Activated naive CD8-positive, alpha-beta T cell treated with anti-CD3 and anti-CD28 coated beads for 36 hours (primary cell): ENCODE measurements around the gene GCAT. TPM values are rescaled to one million over a fixed set of nuclear protein-coding genes. Genes with fewer than 3 reads are reported as not detected.
A peak's percentile ranks its signal among the peaks of the same experiment; 100 is the strongest.

ENCODE experiments used
- DNase-seq: peaks from one replicate; pipeline ENCODE4 v3.0.0; 2021
- H3K27ac Mint-ChIP-seq: one replicate; pipeline ENCODE4 v1.8.0; 2022; ENCODE audit warnings: mild to moderate bottlenecking, moderate library complexity, mixed read lengths
- H3K27me3 Mint-ChIP-seq: one replicate; pipeline ENCODE4 v1.8.0; 2022; ENCODE audit warnings: mild to moderate bottlenecking, mixed read lengths
- H3K36me3 Mint-ChIP-seq: one replicate; pipeline ENCODE4 v1.8.0; 2021; ENCODE audit warnings: mild to moderate bottlenecking, mixed read lengths
- H3K4me1 Mint-ChIP-seq: one replicate; pipeline ENCODE4 v1.8.0; 2021; ENCODE audit warnings: mixed read lengths
- H3K4me3 Mint-ChIP-seq: one replicate; pipeline ENCODE4 v1.8.0; 2022; ENCODE audit warnings: mild to moderate bottlenecking, moderate library complexity, mixed read lengths
- H3K9me3 Mint-ChIP-seq: one replicate; pipeline ENCODE4 v1.8.0; 2022; ENCODE audit warnings: mixed read lengths
- total RNA-seq, 2 experiments: library from RNA; stranded (reverse); gene quantifications; one replicate each; pipeline ENCODE4 v1.2.3, GENCODE V29; 2021

GCAT gene
- total RNA-seq, 2 experiments from 2014 or later: 11.6 to 12.9 TPM

DNA sequence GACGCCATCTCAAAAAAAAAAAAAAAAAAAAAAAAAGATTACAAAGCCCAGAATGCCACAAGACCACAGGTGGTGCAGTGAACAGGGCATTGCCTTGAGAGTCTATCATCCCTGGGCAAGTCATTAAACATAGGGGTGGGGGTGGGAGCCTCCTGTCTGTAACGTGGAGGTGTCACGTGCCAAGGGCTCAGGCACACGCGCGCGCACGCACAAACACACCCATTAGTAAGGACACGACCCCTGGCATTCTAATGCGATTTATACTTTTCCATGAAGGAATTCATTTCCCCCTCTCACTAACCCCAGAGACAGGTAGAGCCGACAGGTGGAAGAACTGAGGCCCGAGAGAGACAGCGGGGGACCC lies 5.8 kb upstream of the GCAT start:
- Mint-ChIP-seq H3K27me3 (peaks cover 42% of the 10 kb centered on the region), H3K9me3 (no peaks in the 10 kb centered on the region), H3K27ac (no peak overlapping the region), H3K36me3 (no peaks in the 10 kb centered on the region), H3K4me1 (peaks cover 26% of the 10 kb centered on the region), H3K4me3 (peak overlapping the region; percentile 67)
- DNase-seq: no peak

- Mint-ChIP-seq H3K9me3 (no peaks in the 10 kb centered on the region), H3K36me3 (no peaks in the 10 kb centered on the region), H3K4me1 (peaks cover 31% of the 10 kb centered on the region), H3K27ac (no peak overlapping the region), H3K4me3 (peak overlapping the region; percentile 67), H3K27me3 (peaks cover 48% of the 10 kb centered on the region)
- DNase-seq: peak; percentile 31
Observed at GRCh38 chr22:37802310-37803194, 5.2 kb upstream of the GCAT start.

GRCh38 chr22:37803195-37803638 lies 4.5 kb upstream of the GCAT start:
- DNase-seq: no peak
- Mint-ChIP-seq H3K36me3 (no peaks in the 10 kb centered on the region), H3K27ac (no peak overlapping the region), H3K27me3 (peaks cover 54% of the 10 kb centered on the region), H3K4me3 (peak overlapping the region; percentile 64), H3K9me3 (no peaks in the 10 kb centered on the region), H3K4me1 (peaks cover 33% of the 10 kb centered on the region)

DNA sequence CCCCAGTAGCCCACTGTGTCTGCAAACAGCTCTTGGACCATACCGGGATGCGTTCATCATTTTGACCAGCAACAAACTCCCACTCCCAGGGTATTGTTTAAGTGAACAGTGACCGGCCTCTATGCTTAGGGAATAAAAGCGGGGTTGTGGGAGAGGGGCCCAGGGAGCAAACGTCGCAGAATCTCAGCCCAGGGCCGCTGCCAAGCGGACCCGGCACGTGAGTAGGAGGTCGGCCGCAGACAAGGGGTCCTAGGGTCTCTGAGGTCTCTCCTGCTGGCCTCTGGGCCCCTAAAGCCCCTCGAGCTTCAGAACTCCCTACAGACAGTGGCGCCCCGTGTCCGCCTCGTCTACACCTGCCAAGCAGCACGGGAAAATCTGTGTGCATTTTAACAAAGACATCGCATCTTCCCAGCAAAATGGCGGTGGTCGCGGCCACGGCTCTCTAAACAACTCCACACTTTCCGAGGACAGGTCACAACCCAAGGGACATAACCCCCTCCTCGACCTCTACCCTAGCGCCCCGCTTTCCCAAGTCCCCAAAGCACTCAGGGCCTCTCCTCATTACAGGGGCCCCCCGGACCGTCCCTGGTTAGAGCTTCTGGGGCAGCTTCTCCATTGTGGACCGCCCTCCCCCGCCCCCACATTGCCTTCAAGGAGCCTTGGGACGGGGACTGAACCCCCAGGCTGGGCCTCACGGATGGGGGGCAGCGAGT lies 3.9 kb upstream of the GCAT start:
- peaks cover 60% of the 10 kb centered on the region for H3K27me3 Mint-ChIP-seq
- H3K4me3 Mint-ChIP-seq: peak overlapping the region; percentile 59
- H3K4me1 Mint-ChIP-seq: peaks cover 35% of the 10 kb centered on the region
- DNase-seq: no peak
- H3K36me3 Mint-ChIP-seq: no peaks in the 10 kb centered on the region
- peak overlapping the region; percentile 46 for H3K27ac Mint-ChIP-seq
- H3K9me3 Mint-ChIP-seq: no peaks in the 10 kb centered on the region

DNA sequence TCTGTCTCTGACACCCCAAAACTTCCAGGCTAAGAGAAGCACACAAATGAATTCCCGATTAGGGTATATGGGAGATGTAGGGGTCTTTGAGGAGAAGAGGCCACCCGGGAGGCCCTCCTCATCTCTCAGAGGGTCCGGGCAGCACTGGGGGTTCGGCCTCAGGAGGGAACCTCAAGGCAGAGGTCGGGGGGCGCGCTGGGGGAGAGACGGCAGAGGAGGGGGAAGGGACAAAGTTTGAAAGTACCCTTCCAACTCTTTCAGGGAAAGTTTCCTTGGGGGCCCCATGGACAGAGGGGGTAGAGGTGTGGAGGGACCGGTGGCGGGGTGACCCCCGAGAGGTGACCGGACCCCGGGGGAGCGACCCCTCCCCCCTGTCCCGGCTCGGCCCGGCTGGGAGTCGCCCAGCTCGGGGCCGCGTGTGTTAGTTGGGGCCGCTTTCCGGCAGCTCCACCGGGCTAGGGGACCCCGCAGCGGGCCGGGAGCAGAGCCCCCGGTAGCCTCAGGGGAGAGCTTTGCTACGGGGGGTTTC lies 3.3 kb upstream of the GCAT start:
- no peaks in the 10 kb centered on the region for H3K36me3 Mint-ChIP-seq
- H3K9me3 Mint-ChIP-seq: no peaks in the 10 kb centered on the region
- H3K4me3 Mint-ChIP-seq: peak overlapping the region; percentile 59
- DNase-seq: no peak
- H3K4me1 Mint-ChIP-seq: peaks cover 35% of the 10 kb centered on the region
- peaks cover 66% of the 10 kb centered on the region for H3K27me3 Mint-ChIP-seq
- H3K27ac Mint-ChIP-seq: peak overlapping the region; percentile 46

DNA sequence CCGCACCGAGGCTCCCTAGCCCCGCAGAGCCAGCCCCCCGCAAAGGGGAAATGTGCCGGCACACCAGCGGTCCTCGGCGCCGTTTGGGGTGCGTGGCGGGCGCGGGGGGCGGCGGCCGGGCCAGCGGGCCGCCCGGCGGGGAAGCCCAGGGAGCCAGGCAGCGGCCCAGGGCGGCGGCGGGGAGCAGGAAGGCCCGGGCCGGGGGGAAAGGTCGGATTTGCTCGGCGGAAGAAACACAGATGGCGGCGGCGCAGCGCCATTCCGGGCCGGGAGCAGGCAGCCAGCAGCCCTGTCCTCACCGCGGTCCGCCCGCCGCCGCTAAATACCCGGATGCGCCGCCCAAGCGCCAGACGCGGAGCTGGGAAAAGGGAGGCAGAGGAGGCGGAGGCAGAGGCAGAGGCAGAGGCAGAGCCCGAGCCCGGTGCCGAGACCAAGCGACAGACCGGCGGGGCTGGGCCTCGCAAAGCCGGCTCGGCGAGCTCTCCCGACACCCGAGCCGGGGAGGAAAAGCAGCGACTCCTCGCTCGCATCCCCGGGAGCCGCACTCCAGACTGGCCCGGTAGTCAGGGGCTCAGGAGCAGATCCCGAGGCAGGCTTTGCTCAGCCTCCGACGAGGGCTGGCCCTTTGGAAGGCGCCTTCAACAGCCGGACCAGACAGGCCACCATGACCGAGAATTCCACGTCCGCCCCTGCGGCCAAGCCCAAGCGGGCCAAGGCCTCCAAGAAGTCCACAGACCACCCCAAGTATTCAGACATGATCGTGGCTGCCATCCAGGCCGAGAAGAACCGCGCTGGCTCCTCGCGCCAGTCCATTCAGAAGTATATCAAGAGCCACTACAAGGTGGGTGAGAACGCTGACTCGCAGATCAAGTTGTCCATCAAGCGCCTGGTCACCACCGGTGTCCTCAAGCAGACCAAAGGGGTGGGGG lies 2.6 kb upstream of the GCAT start:
- Mint-ChIP-seq H3K36me3 (no peaks in the 10 kb centered on the region), H3K27ac (no peak overlapping the region), H3K9me3 (no peaks in the 10 kb centered on the region), H3K27me3 (peaks cover 74% of the 10 kb centered on the region), H3K4me3 (peak overlapping the region; percentile 64), H3K4me1 (peaks cover 35% of the 10 kb centered on the region)
- DNase-seq: peak; percentile 74

DNA sequence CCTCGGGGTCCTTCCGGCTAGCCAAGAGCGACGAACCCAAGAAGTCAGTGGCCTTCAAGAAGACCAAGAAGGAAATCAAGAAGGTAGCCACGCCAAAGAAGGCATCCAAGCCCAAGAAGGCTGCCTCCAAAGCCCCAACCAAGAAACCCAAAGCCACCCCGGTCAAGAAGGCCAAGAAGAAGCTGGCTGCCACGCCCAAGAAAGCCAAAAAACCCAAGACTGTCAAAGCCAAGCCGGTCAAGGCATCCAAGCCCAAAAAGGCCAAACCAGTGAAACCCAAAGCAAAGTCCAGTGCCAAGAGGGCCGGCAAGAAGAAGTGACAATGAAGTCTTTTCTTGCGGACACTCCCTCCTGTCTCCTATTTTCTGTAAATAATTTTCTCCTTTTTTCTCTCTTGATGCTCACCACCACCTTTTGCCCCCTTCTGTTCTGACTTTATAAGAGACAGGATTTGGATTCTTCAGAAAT lies 1.9 kb upstream of the GCAT start:
- H3K27ac Mint-ChIP-seq: no peak overlapping the region
- H3K9me3 Mint-ChIP-seq: no peaks in the 10 kb centered on the region
- peaks cover 79% of the 10 kb centered on the region for H3K27me3 Mint-ChIP-seq
- H3K4me3 Mint-ChIP-seq: peak overlapping the region; percentile 64
- no peaks in the 10 kb centered on the region for H3K36me3 Mint-ChIP-seq
- peaks cover 35% of the 10 kb centered on the region for H3K4me1 Mint-ChIP-seq
- DNase-seq: no peak

- Mint-ChIP-seq H3K4me3 (peak overlapping the region; percentile 1), H3K36me3 (no peaks in the 10 kb centered on the region), H3K27ac (no peak overlapping the region), H3K9me3 (no peaks in the 10 kb centered on the region), H3K4me1 (peaks cover 35% of the 10 kb centered on the region), H3K27me3 (peaks cover 84% of the 10 kb centered on the region)
- no peak for DNase-seq
Observed at GRCh38 chr22:37806409-37807333, 1.1 kb upstream of the GCAT start.

DNA sequence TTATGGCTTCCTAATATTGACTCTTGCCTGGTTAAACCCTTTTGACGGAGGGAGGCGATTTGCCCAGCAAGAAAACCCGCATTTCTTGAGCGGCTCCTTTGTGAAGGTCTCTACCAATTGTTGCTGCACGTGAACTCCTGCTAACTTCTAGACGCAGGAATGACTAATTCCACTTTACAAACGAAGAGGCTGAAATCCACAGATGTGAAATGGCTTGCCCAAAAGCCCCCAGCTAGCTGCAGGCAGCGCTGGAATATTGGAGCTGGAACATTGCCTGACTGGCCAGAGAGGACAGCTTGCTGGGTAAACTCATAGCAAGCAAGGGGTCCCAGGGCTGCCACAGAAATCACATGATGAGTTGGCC lies 542 bp downstream of the GCAT start:
- peaks cover 81% of the 10 kb centered on the region for H3K27me3 Mint-ChIP-seq
- H3K36me3 Mint-ChIP-seq: no peaks in the 10 kb centered on the region
- H3K27ac Mint-ChIP-seq: no peak overlapping the region
- DNase-seq: no peak
- peaks cover 28% of the 10 kb centered on the region for H3K4me1 Mint-ChIP-seq
- H3K9me3 Mint-ChIP-seq: no peaks in the 10 kb centered on the region
- peak overlapping the region; percentile 77 for H3K4me3 Mint-ChIP-seq

GRCh38 chr22:37809672-37810333 lies 2.1 kb downstream of the GCAT start:
- Mint-ChIP-seq H3K4me3 (no peak overlapping the region), H3K27me3 (peaks cover 71% of the 10 kb centered on the region), H3K36me3 (no peaks in the 10 kb centered on the region), H3K27ac (no peak overlapping the region), H3K4me1 (peaks cover 22% of the 10 kb centered on the region), H3K9me3 (no peaks in the 10 kb centered on the region)
- DNase-seq: no peak

- peaks cover 9% of the 10 kb centered on the region for H3K4me1 Mint-ChIP-seq
- H3K27ac Mint-ChIP-seq: no peak overlapping the region
- H3K9me3 Mint-ChIP-seq: no peaks in the 10 kb centered on the region
- no peak for DNase-seq
- H3K4me3 Mint-ChIP-seq: no peak overlapping the region
- H3K36me3 Mint-ChIP-seq: no peaks in the 10 kb centered on the region
- H3K27me3 Mint-ChIP-seq: peaks cover 54% of the 10 kb centered on the region
Observed at GRCh38 chr22:37811867-37812266, 4.1 kb downstream of the GCAT start.

GRCh38 chr22:37812869-37813678 lies 5.3 kb downstream of the GCAT start:
- no peak for DNase-seq
- peaks cover 6% of the 10 kb centered on the region for H3K4me1 Mint-ChIP-seq
- no peak overlapping the region for H3K4me3 Mint-ChIP-seq
- H3K36me3 Mint-ChIP-seq: no peaks in the 10 kb centered on the region
- H3K27me3 Mint-ChIP-seq: peaks cover 46% of the 10 kb centered on the region
- H3K27ac Mint-ChIP-seq: no peak overlapping the region
- H3K9me3 Mint-ChIP-seq: no peaks in the 10 kb centered on the region

- no peaks in the 10 kb centered on the region for H3K36me3 Mint-ChIP-seq
- DNase-seq: no peak
- H3K27ac Mint-ChIP-seq: no peak overlapping the region
- H3K27me3 Mint-ChIP-seq: peaks cover 39% of the 10 kb centered on the region
- H3K9me3 Mint-ChIP-seq: no peaks in the 10 kb centered on the region
- peaks cover 10% of the 10 kb centered on the region for H3K4me1 Mint-ChIP-seq
- no peak overlapping the region for H3K4me3 Mint-ChIP-seq
Observed at GRCh38 chr22:37815593-37815992, 7.9 kb downstream of the GCAT start.
